Hematopoietic multipotent progenitor cell treated with erythropoietin and hydrocortisone succinate and interleukin-3 and kit ligand, for 6 days (in vitro differentiated cells): ENCODE data around the gene PAQR9.

ENCODE experiments used
- DNase-seq: peaks from one replicate; pipeline ENCODE4 v3.0.0-alpha.2; 2015

The PAQR9 gene

DNA sequence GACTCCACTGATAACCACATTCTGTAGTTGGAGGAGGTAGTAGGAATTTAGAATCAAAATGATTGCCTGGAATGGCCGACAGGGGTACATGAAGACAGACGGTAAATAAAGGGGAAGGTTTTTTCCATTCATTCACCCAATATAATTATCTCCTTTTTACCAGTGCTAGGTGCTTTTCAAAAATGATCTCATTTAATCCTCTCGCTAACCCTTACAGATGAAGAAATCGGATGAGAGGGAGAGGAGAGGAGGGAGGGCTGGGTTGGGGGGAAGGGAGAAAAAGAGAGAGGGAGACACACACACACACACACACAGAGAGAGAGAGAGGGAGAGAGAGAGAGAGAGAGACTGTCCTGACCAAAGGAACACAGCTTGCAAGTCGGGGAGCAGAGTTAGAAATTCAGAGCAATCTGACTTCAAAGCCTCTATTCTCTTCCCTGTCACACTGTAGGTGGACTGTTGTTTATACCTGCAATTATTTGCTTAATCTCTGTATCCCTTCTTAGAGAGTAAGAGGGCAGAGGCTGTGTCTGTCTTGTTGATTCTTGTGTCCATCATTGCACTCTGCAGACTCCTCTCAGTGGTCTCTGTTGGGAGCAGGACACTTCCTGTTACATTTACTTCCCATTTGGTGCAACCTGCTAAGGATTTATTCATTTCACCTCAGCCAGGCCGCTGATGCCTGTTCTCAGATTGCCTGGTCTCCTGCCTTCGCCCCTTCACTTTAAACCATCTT lies 18.7 kb upstream of the PAQR9 start:
- no peak for DNase-seq

DNA sequence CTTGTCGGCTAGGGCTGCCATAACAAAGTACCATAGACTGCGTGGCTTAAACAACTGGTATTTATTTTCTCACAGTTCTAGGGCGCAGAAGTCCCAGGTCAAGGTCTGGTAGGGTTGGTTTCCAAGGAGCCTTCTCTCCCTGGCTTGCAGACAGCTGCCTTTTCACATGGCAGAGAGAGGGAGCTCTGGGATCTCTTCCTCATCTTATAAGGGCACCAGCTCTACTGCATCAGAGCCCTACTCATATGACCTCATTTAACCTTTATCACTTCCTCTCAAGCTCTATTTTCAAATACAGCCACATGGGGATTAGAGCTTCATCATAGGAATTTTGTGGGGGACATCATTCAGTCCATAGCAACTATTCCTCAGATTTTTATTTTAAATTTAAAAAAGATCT lies 17.6 kb upstream of the PAQR9 start:
- peak; percentile 34 for DNase-seq

DNA sequence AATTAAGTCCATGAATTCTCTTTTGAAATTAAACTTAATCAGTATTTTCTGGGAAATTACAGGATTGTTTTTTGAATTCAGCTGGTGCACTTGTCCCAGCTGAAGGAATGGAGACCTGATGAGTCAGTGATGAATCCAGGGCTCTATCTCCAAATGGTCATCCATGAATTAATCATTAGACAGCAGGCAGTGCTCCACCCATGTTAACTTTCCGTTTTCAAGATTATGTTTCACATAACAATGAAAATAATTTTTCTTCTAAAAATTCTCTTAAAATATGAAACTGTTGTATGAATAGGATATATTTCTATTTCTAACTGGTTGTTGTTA lies 13.9 kb upstream of the PAQR9 start:
- peak; percentile 80 for DNase-seq

DNA sequence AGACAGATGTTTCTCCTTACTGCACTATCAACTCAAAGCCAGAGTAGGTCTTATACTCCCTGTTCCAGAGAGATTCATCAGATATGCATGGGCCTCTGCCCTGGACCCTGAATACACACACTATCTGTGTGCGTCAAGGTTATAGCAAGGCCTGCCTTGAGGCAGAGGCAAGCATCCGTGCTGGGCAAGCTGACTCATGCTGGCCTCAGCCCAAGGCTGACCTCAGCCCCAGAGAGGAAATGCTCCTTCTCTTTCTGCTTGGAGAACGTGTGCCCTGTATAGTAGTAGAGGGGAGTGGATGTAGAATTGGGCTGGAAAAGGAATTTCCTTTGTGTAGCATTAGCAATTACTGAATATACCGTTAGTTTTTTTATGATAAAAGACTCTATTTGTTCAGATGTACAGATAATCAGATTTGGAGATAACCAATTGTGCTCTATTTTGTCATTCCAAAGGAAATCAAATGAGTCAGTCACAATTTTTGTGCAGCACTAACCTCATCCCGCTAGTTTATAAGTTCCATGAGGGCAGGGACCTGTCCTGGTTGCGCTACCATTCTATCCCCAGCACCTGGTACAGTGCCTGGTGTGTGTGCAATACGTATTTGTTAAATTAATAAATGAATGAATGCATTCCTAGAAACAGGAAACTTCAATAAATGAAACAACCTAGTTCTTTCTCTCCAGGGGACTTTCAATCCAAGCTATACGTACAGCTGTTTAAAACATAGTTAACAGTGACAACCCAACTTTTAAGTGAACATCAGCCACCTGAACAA lies 13.3 kb upstream of the PAQR9 start:
- peak; percentile 95 for DNase-seq

DNA sequence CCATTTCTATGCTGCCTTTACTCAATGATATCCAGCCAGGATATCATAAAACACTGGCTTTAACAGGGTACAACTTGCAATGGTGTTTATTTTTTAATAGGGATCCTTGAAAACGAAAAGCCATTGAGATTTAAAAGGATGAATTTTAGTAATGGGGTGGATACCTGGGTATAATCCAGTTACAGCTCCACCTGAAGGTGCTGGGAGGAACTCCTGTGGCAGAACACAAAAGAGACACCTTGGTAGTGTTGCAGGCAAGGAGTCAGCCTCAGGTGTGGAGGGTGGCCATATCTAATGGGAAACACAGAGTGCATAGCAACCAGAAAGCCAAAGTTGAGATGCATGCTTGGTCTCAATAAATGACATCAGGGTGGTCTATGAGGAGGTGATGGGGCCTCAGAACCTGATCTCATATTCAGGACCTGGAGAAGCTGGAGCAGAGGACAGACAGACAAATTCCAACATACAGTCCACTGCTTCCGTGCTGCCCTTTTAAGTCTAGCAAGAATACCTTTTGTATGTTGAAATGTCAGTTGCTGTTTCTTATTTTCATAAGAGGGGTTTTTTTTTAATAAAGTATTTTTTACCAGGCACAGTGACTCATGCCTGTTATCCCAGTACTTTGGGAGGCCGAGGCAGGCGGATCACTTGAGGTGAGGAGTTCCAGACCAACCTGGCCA lies 12.0 kb upstream of the PAQR9 start:
- DNase-seq, result no peak

DNA sequence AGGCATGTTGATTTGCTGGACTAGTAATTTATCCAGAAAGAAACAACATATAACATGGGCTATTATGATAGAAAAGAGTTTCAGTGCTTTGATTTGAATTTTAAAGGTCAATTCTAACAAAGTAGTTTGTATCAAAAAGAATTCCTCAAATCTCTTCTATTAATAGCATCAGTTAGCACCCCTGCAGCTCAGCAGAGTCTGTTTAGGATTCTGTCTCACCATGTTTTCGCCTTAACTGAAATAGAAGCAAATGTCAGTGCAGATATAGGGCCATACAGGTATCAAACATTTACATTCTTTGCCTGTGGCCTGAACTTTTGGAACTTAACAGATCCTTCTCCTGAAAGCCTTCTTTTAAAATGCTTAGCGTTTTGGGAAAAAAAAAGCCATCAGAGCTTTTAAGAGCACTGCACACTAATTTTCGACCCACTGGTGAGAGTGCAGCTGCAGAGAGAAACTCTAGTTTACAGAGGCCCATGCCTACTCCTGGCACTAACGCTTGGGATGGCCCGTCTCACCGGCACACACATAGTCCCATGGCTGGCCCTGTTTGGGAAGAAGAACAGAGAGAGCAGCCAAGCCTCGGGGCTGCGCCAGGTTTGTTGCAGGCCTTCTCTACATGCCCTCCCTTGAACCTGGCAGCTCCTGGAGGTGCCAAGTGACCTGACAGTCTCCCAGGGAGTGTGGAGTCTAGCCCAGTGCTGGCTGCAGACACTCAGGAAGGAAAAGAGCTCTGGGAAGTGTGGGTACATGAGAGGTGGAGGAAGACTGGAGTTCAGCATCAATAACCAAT lies 9.9 kb upstream of the PAQR9 start:
- no peak for DNase-seq

DNA sequence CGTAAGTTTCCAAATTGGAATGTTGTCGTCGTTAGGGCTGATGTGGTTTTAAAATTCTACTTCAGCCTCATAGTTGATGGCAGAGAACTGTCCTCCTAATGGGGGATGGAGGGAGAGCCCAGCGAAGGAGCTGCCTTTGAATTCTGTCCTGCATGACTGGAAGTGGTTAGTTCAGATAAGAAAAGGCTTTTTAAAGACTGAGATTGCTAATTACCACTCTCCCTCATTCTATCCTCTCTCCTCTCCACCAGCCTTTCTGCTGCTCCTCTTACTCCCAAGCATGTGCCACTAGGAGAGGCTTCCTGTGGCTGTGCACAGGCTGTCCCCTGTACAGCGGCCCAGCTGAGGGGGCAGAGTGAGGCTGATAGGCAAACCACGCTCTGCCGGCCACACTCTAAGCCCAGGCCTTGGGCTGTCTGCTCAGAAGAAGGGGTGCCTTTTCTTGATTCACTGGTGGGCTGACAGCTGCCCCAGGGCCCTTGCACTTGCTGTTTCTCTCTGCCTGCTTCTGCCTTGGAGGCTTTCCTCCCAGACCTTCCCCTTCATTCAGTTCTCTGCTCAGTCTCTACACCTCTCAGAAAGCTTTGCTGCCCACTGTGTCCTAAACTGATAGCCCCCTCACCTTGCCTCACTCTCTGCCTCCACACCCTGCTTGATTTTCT lies 8.7 kb upstream of the PAQR9 start:
- peak; percentile 35 for DNase-seq

DNA sequence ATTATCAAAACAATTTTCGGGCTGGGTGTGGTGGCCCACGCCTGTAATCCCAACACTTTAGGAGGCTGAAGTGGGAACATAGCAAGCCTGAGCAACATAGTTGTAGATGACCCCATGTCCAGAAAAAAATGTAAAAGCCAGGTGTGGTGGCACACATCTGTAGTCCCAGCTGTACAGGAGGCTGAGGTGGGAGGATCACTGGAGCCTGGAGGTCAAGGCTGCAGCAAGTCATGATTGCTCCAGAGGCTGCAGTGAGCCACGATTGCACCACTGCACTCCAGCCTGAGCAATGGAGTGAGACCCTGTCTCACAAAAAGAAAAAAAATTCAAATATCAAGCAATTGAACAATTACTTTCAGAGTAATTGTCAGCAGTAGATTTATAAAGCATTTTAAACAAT lies 8.0 kb upstream of the PAQR9 start:
- no peak for DNase-seq

DNA sequence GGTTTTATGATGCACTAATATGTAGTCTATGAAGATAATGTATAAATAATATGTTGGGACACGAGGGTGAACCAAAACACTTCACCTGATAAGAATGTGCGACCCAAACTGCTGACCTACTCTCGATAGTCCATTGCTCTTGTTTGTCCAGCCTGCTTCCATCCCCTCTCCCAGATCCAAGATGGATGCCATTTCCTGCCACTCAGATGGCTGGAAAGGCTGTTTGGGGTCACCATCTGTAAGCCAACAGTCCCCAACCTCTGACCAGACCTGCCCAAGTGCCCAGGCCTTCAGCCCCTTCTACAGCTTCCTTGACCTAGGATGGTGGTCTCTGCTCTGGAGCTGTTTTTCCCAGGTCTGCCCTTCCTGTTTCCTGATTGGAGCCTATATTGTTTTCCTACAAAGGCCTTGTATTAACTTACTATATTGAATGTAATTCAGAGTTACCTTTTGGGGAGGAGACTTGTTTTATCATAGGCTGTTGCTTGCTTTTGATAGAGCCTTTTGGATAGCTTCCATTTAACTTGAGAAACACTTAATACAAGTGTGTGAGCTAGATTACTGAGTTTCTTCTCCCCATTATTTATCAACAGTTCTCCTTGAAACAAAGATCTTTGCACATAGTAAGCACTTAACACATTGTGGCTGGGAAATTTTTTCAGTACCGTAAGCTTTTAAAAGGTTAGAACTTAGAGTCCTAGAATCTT lies 5.0 kb upstream of the PAQR9 start:
- peak; percentile 90 for DNase-seq

DNA sequence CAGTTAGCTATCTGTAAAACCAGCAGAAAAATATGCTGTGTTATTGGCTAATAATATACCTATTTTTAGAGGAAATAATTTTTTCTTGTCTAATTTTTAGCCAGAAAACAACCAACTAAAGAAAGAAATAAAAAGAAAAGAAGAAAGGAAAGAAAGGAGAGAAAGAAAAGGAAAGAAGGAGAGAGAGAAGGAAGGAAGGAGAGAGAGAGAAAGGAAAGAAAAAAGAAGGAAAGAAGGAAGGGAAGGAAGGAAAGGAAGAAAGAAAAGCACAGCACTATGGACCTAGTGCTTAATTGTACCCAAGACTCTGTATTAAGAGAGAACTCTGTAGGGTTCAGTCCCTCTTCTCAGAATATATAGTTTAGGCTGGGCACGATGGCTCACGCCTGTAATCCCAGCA lies 3.3 kb upstream of the PAQR9 start:
- no peak for DNase-seq

DNA sequence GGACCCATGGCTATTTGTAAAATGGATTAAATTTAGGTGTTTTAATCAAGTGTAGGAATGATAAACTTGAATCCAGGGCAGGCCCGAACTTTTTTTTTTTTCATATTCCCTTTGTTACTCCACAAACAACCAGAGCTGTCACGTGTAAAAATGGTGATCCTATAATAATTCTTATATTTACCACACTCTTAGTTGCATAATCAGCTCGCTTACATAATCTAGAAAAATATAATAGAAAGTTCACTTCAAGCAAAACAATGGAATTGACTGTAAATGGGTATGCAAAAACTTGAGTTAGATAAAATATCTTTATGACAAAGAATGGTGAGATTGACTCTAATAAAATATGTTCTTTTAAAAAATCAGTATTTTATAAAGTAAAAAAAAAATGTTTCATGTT lies 2.1 kb upstream of the PAQR9 start:
- no peak for DNase-seq

DNA sequence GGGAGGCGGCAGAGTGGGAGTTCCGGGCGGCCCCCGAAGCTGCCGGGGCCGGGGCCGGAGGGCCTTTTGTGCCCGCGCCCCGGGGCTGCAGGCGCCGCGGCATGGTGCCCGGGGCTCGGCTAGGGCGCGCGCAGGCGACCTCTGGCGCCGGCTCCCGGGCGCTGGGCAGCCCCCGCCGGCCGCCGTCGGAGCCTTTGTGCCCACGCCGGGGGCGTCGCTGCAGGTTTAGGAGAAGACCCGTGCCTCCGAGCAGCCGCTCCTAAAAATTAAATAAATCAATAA lies 299 bp downstream of the PAQR9 start:
- DNase-seq, result no peak

DNA sequence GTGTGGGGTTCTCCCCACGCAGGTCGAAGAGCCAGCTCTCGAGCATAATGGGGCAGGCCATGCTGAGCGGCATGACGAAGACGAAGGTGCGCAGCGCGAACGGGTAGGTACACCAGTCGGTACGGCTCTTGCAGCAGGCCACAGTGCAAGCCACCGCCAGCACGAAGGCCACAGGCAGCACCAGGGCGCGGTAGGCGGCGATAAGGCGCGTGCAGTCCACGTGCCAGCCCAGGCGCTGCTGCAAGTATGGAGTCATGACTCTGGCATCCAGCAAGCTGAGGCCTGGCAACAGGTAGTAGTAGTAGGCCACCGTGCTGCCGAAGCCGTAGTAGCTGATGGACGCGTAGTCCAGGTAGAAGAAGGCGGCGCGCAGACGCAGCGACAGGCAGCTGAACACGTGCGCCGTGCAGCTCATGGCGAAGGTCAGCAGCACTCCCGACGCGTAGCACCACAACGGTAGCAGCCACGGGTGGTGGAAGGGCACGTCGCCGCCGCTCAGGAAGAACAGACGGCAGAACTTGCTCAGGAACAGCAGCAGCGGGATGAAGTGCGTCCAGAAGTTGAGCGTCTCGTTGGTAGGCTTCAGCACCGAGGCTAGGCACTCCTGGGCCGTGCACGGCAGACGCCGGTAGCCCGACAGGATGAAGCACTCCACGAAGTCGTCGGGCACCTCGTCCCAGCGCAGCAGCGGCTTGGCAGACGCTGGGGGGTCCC lies 797 bp downstream of the PAQR9 start:
- DNase-seq, result peak; percentile 40

DNA sequence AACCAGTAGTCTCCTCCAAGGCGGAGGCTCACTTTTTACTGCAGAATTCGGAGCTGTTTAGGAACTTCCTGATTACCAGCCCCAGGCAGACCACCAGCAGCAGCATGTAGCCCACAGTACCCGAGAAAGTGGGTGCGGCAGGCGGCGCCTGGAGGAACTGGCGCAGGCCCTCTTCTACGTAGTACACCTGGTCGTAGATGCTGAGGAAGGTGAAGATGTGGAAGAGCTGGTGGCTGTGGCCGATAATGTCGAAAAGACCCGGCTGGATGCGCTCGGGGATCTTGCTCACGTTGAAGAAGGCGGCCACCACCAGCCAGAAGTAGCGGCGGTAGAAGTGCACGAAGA lies 1.3 kb downstream of the PAQR9 start:
- DNase-seq, result no peak

DNA sequence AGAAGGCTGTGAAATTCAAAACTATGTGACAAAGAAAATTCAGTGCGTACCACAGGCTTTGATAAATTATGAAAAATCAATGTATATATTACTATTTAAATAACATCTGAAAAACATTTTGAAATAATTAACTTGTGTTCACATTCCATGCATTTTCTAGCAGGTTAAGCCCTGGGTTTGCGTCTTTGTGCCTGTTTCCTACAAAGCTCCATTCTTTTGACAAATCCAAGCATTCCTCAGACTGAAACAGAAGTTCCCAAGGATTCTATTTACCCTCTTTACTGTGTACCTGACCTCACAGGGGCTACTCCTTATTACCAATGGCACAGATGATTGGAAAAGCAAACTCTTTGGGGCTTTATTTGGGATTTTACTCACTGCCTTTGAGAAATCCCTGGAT lies 1.9 kb downstream of the PAQR9 start:
- no peak for DNase-seq

DNA sequence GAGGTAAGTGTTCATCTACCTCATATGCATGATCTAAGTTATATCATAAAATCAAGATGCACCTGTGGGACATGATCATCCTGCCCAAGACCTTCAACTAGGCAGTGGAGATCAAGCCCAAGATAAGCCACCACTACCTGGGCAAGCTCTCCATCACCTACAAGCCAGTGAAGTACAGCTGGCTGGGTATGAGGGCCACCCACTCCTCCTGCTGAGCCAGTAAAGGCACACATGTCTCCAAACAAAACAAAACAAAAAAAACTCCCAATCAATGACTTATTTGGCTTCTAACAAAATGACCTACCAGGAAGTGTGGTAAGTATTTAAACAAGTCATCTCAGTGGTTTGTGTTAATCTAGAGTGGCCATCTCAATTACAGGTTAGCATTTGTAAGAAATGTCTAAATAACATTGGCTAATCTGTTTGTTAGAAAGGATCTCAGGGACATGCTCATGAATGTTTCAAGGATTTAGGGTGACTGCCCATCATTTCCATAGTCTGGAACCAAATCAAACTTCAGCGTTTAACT lies 3.1 kb downstream of the PAQR9 start:
- no peak for DNase-seq

DNA sequence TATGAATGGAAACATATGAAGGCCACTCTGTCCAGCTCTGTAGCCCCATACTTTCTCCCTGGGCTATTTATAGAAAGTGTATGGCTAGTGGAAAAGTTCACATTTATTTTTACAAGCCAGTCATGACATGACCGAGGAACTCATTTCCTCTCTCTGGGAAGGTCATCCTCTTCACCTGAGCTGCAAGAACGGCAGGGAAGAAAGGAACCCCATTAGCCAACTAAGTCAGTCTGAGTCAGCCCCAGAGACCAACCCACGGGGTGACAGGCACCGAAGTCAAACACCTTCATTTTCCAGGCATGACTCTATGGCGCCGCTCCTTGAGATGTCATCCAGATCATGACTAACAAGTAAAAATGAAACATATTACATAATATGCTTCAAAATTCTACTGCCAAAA lies 4.8 kb downstream of the PAQR9 start:
- no peak for DNase-seq

DNA sequence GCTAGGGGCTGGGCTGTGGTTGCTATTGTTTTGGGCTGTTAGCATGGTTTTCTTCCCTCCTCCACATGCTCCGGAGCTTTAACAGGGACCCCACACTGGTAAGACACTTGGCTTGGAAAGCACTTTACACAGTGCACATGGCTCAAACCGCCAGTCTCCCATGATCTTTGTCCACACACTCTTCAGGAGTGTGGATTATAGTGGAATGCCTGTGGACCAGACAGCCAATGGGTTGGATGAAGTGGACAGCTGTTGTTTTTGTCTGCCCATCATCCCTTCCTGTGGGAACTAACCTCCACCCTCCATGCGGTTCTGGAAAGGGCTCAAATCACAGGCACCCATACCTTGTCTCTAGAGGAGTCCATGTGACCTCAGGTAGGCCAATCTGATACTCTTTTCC lies 10.0 kb downstream of the PAQR9 start:
- DNase-seq, result no peak

DNA sequence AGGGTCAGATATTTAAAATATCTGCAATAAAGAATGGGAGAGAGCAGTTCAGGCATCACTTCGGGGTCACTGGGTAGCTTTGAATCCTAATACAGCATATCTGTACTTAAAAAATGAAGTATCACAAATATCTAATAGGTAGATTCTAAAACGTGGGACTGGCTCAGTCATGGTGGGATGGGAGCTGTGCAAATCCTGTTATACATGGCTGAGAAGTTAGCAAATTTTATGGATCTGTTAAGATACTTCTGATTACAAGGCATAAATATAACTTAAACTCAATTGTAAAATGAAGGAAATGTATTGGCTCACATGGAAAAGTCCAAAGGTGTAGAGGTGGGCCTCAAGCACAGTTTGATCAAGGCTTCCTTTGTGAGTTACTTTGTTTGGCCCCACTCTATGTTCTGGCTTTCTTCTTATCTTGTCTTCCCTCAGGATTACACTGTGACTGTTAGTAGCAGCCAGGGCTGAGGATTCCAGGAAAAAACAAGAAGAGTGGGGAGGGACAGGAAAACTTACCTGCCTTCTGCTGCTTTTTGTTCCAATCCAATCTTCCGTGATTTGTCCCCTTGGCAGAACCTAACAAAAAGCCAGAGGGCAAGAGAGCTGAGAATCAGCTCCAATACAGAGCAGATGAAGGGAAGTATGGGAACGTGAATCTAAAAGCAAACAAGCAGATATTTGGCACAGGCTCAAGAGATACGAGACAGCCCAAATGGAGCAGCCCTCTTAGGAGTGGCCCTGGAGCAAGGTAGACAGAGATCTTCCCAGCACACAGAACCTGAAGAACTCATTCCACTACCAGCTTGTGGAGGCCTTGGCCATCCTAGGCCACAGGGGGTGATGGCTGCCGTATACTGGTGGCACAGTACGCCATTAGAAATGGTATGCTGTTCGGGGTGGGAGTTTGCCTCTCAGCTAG lies 10.9 kb downstream of the PAQR9 start:
- DNase-seq, result no peak

DNA sequence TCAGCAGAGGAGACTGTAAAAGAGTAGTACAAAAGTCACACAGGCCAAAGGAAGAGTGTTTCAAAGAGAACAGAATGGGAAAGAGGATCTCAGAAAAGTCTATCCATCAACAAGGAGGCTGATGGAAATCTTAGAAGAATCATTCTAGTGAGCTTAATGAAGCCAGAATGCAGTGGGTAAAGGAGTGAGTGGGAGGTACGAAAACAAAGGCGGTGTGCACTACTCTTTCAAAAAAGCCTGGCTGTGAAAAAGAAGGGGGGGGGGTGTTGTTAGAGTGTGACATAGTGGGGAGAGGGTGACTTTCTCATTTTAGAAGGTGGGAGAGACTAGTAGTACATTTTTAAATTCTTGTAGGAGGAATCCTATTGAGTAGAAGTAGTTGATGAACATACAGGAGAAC lies 11.7 kb downstream of the PAQR9 start:
- no peak for DNase-seq
